Memory B cell (primary cell): ENCODE measurements around the gene SPATA20.

Source experiments
- ATAC-seq: fragments of 150-1000 bp; cut with Tn5 transposase; 2 replicates; pipeline ENCODE4 v1.10.0; 2021; ENCODE audit warnings: low read depth, mild to moderate bottlenecking, moderate library complexity
- DNase-seq, 2 donors: peaks; one replicate each; pipeline ENCODE4 v3.0.0; 2022; ENCODE audit warnings: low spot score in 2 of 2
- H3K27ac Mint-ChIP-seq: one replicate; pipeline ENCODE4 v1.8.0; 2022; ENCODE audit warnings: mild to moderate bottlenecking, moderate library complexity, mixed read lengths
- H3K27me3 Mint-ChIP-seq: one replicate; pipeline ENCODE4 v1.8.0; 2022; ENCODE audit warnings: mixed read lengths
- H3K36me3 Mint-ChIP-seq: one replicate; pipeline ENCODE4 v1.8.0; 2022; ENCODE audit warnings: mild to moderate bottlenecking, mixed read lengths
- H3K4me1 Mint-ChIP-seq: one replicate; pipeline ENCODE4 v1.8.0; 2022; ENCODE audit warnings: mixed read lengths
- H3K4me3 Mint-ChIP-seq: one replicate; pipeline ENCODE4 v1.8.0; 2022; ENCODE audit warnings: mild to moderate bottlenecking, moderate library complexity, mixed read lengths
- H3K9me3 Mint-ChIP-seq: one replicate; pipeline ENCODE4 v1.8.0; 2022; ENCODE audit warnings: mixed read lengths

SPATA20 gene

DNA sequence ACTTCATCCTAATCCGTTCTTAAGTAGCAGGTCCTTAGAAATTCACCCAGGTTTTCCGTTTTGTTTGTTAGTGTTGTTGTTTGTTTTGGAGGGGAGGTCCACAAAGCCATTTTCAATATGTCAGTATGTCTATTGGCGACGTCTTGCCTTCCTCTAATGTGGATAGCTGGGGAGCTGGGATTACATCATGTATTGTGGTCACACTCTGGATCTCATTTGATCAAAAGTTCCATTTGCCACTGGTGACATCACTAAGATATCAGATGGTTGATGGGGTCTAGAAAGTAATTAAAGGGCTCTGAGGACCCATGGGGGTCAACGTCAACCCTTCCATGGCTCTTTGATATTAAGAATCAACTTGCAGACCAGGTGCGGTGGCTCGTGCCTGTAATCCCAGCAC lies 17.1 kb upstream of the SPATA20 start:
- H3K4me1 Mint-ChIP-seq: peaks cover 10% of the 10 kb centered on the region
- peaks cover 36% of the 10 kb centered on the region for H3K27me3 Mint-ChIP-seq
- no peak overlapping the region for H3K27ac Mint-ChIP-seq

GRCh38 chr17:50531428-50532025 lies 15.4 kb upstream of the SPATA20 start:
- peaks cover 36% of the 10 kb centered on the region for H3K27me3 Mint-ChIP-seq
- no peaks in the 10 kb centered on the region for H3K36me3 Mint-ChIP-seq
- no peak for DNase-seq
- ATAC-seq: no peak
- H3K4me1 Mint-ChIP-seq: peaks cover 10% of the 10 kb centered on the region
- H3K9me3 Mint-ChIP-seq: no peaks in the 10 kb centered on the region
- H3K27ac Mint-ChIP-seq: no peak overlapping the region
- no peak overlapping the region for H3K4me3 Mint-ChIP-seq

More for the DNA sequence above, 17.1 kb upstream of the SPATA20 start:
- DNase-seq (no peak), ATAC-seq (no peak)
- Mint-ChIP-seq H3K9me3 (no peaks in the 10 kb centered on the region), H3K4me3 (no peak overlapping the region), H3K36me3 (no peaks in the 10 kb centered on the region)

DNA sequence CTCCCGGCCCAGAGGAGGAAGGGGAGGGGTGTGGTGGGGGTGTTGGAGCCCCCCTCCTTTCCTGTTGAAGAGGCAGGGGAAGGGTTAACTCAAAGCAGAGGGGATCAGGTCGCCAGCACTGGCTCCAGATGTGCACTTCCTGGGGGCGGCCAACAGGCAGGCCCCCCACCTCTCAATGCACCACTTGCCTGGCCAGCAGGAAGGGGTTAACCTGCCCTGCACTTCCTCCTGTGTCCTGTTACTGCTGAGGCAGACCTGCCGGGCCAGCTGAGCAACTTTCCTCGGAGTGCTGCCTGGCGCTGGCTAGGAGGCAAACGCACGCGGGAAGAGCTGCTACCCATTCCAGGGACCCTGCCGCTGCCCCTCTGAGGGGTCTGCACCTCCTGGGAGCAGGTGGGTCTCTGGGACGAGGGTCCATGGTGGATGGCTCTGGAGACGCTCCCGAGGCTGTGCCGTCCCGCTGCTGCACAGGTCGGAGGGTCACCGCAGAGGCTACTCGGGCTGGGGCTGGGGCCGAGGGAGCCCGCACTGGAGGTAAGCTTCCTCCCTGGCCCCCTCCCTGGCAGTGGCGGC lies 14.4 kb upstream of the SPATA20 start, which contains the start of gene EPN3:
TSS of gene EPN3 (plus strand) at position 284 of the 573 bp plus-strand sequence. CDS start 3,822 bp downstream, outside the sequence.
- no peak within 1 kb of the TSS for H3K27ac Mint-ChIP-seq
- DNase-seq: no peak
- peaks cover 10% of the 10 kb centered on the region for H3K4me1 Mint-ChIP-seq
- no peak within 1 kb of the TSS for H3K4me3 Mint-ChIP-seq
- peaks cover 37% of the 10 kb centered on the region for H3K27me3 Mint-ChIP-seq
- H3K36me3 Mint-ChIP-seq: no peaks in the 10 kb centered on the region
- no peak for ATAC-seq
- H3K9me3 Mint-ChIP-seq: no peaks in the 10 kb centered on the region

GRCh38 chr17:50533185-50533584 lies 13.8 kb upstream of the SPATA20 start:
- H3K4me3 Mint-ChIP-seq: no peak overlapping the region
- no peak overlapping the region for H3K27ac Mint-ChIP-seq
- H3K27me3 Mint-ChIP-seq: peaks cover 37% of the 10 kb centered on the region
- peaks cover 10% of the 10 kb centered on the region for H3K4me1 Mint-ChIP-seq
- H3K9me3 Mint-ChIP-seq: no peaks in the 10 kb centered on the region
- no peaks in the 10 kb centered on the region for H3K36me3 Mint-ChIP-seq
- no peak for ATAC-seq
- no peak for DNase-seq

GRCh38 chr17:50533720-50534148 lies 13.2 kb upstream of the SPATA20 start:
- Mint-ChIP-seq H3K36me3 (no peaks in the 10 kb centered on the region), H3K4me3 (no peak overlapping the region), H3K27ac (no peak overlapping the region), H3K27me3 (peaks cover 35% of the 10 kb centered on the region), H3K4me1 (peaks cover 10% of the 10 kb centered on the region), H3K9me3 (no peaks in the 10 kb centered on the region)
- DNase-seq: no peak
- no peak for ATAC-seq

GRCh38 chr17:50534222-50534978 lies 12.6 kb upstream of the SPATA20 start:
- ATAC-seq: peak; percentile 50
- Mint-ChIP-seq H3K27ac (no peak overlapping the region), H3K9me3 (no peaks in the 10 kb centered on the region), H3K27me3 (peaks cover 28% of the 10 kb centered on the region), H3K4me3 (no peak overlapping the region), H3K36me3 (no peaks in the 10 kb centered on the region), H3K4me1 (peaks cover 10% of the 10 kb centered on the region)
- no peak for DNase-seq

DNA sequence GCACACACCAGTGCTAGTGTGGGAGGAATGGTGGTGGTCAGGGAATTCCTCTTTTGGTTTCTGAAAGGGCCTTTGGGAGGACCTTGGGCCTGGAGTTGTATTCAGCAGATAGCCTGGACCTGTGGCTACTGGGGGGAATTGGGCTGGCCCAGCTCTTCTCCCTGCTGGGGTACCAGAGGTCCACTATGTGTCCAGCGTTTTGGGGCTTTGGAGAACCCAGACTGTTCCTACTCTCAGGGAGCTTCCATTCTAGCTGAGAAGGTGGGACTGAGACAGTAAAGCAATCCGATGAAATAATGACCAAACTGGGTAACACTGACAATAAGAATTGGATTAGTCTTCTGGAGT lies 12.0 kb upstream of the SPATA20 start:
- H3K27me3 Mint-ChIP-seq: peaks cover 26% of the 10 kb centered on the region
- peaks cover 10% of the 10 kb centered on the region for H3K4me1 Mint-ChIP-seq

DNA sequence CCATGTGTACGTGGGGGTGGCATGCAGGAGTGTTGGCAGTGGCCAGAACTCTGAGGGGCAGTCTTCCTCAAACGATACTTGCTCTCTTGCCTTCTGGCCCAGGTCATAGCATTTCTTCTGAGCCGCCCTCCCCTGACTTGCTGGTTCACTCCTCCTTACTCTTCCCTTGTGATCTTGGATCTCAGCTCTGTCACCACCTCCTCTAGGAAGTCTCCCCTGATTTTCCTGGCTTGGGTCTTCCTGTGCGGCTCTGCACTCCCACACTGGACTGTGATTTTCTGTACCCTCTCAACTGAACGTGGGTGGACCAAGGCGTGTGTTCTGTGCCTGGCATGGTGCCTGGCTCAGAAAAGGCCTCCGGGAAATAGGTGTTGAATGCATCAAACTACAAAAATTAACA lies 11.6 kb upstream of the SPATA20 start:
- no peak for DNase-seq
- Mint-ChIP-seq H3K4me3 (no peak overlapping the region), H3K4me1 (peaks cover 10% of the 10 kb centered on the region), H3K27ac (no peak overlapping the region), H3K9me3 (no peaks in the 10 kb centered on the region), H3K36me3 (no peaks in the 10 kb centered on the region), H3K27me3 (peaks cover 26% of the 10 kb centered on the region)
- no peak for ATAC-seq

More for the DNA sequence above, 12.0 kb upstream of the SPATA20 start:
- H3K36me3 Mint-ChIP-seq: no peaks in the 10 kb centered on the region
- H3K27ac Mint-ChIP-seq: no peak overlapping the region
- no peaks in the 10 kb centered on the region for H3K9me3 Mint-ChIP-seq
- H3K4me3 Mint-ChIP-seq: no peak overlapping the region
- no peak for ATAC-seq
- DNase-seq: no peak

DNA sequence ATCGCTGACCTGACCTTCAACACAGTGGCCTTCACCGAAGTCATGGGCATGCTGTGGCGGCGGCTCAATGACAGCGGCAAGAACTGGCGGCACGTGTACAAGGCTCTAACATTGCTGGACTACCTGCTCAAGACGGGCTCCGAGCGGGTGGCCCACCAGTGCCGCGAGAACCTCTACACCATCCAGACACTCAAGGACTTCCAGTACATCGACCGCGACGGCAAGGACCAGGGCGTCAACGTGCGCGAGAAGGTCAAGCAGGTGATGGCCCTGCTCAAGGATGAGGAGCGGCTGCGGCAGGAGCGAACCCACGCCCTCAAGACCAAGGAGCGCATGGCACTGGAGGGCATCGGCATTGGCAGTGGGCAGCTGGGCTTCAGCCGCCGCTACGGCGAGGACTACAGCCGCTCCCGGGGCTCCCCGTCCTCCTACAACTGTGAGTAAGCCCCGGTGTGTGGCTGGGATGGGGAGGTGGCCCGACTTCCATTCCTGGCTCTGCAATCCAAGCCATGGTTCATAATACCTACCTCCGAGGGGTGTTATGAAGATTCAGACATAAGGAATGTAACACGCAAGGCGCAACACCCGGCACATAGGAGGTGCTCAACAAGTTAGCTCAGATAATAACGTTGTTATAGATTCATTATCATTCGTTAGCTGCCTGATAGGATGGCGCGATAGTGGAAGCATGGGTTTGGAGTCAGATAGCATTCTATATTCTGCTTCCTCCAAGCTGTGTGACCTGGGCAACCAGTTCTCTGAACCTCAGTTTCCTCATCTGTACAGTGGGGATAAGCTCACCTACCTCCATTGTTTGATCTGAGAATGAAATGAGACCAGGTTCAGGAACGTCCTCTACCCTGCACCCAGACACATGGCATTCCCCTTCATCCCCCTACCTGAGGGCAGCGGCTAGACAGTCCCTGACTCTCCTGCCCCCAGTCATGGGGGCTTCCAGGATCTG lies 10.0 kb upstream of the SPATA20 start:
- Mint-ChIP-seq H3K27me3 (peaks cover 18% of the 10 kb centered on the region), H3K36me3 (no peaks in the 10 kb centered on the region), H3K9me3 (no peaks in the 10 kb centered on the region), H3K4me3 (no peak overlapping the region), H3K27ac (no peak overlapping the region), H3K4me1 (peaks cover 12% of the 10 kb centered on the region)
- ATAC-seq (no peak), DNase-seq (no peak)

DNA sequence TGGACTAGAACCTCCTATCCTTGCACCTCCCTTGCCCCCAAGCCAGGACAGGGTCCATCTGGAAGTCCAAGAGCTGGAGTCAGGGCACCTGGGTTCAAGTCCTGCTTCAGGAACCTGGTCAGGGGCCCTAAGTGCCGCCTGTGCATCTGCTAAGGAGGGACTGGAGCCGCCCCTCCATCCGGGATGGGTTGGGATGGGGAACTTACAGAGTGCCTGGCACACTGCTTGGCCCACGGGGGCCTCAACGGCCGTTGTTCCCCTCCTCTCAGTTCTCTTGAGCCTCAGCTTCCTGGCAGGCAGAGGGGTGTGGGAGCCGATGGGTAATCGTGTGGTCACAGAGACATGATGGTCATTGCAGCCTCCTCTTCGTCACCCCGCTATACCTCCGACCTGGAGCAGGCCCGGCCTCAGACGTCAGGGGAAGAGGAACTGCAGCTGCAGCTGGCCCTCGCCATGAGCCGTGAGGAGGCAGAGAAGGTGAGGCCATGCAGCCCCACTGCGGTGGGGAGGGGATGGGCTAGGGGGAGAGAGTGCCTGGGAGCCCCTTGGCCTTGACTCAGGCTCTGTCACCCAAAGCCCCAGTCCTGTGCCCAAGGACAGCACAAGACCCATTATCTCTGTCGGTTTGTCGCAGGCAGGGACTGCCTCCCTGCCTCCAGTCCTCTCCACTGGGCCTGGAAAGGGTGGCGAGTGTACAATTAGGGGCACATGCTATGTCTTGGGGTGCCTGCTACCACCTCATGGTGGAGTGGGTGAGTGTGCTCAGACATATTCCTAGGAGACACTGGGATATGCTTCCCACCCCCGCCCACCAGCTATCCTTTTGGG lies 9.0 kb upstream of the SPATA20 start:
- no peak for DNase-seq
- Mint-ChIP-seq H3K4me3 (no peak overlapping the region), H3K9me3 (no peaks in the 10 kb centered on the region), H3K27me3 (peaks cover 16% of the 10 kb centered on the region), H3K4me1 (peaks cover 16% of the 10 kb centered on the region), H3K36me3 (no peaks in the 10 kb centered on the region), H3K27ac (no peak overlapping the region)
- no peak for ATAC-seq

DNA sequence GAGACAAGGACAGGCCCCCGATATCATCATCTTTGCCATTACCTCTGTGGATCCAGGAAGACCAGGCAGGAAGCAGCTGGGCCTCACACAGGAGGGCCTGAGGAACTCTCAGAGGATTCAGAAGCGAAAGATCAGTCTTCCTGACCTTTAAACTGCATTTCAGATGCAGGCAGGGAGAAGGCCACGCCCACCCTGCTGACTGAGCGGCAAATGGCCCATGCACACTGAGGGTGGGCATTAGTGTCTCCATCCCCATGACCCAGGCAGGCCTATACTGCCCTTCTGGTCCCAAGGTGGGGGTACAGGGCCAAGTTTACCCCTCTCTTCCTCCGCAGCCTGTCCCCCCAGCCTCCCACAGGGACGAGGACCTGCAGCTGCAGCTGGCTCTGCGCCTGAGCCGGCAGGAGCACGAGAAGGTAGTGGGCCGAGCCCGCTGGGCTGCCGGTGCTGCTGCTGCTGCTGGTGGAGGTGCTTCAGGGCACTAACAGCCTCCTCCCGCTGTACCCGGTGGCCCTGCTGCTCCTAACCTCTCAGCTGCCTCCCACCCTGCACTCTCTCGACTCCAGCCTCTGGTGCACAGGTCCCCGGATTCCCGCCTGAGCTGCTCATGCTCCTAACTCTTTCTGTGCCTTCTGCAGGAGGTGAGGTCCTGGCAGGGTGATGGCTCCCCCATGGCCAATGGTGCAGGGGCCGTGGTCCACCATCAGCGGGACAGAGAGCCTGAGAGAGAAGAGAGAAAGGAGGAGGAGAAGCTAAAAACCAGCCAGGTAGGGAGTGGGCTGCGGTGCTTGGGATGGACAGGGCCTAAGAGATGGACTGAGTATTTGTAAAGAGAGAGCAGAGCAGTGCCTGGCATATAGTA lies 8.2 kb upstream of the SPATA20 start:
- no peak overlapping the region for H3K4me3 Mint-ChIP-seq
- H3K27ac Mint-ChIP-seq: no peak overlapping the region
- DNase-seq: no peak
- H3K36me3 Mint-ChIP-seq: no peaks in the 10 kb centered on the region
- H3K9me3 Mint-ChIP-seq: no peaks in the 10 kb centered on the region
- no peak for ATAC-seq
- peaks cover 8% of the 10 kb centered on the region for H3K4me1 Mint-ChIP-seq
- H3K27me3 Mint-ChIP-seq: peaks cover 9% of the 10 kb centered on the region

DNA sequence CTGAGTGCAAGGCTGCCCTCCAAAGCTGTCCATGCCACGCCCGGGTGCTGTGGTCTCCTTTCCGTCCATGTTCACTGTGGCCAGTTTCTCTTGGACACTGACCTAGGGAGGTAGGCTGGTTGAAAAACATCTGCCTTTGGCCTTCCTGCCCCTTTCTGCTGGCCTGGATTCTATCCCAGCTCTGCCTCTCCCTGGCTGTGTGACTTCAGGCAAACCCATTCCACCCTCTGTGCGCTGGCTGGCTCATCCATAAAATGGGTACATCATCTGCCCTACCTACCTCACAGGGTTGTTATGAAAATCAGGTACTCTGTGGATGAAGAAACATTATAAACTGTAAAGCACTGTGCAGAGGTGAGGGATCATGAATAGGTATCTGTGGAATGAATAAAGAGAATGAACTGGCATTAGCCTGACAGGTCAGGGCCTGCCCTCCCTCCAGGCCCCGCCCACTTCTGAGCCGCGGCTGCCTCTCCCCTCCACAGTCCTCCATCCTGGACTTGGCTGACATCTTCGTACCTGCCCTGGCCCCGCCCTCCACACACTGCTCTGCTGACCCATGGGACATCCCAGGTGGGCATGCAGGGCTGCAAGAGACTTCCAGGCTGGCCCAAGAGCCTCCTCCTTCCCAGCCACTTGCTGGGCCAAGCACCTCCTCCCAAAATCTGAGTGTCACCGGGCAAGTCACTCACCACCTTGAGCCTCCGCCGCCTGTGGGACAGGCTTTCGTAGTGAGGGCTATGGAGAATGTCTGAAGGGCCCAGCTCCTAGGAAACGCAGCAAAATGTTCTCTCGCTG lies 7.0 kb upstream of the SPATA20 start:
- no peak overlapping the region for H3K27ac Mint-ChIP-seq
- no peak overlapping the region for H3K4me3 Mint-ChIP-seq
- H3K36me3 Mint-ChIP-seq: no peaks in the 10 kb centered on the region
- H3K9me3 Mint-ChIP-seq: no peaks in the 10 kb centered on the region
- H3K27me3 Mint-ChIP-seq: peaks cover 9% of the 10 kb centered on the region
- ATAC-seq: no peak
- peaks cover 11% of the 10 kb centered on the region for H3K4me1 Mint-ChIP-seq
- DNase-seq: no peak
